OCI-LY1 (cell line): ENCODE data around the gene NPAS2.
A peak's percentile ranks its signal among the peaks of the same experiment; 100 is the strongest.

Source experiments
- H2AFZ ChIP-seq: fragments of 200-600 bp; sonication (generic), shearing (Covaris generic); 2 replicates; pipeline ENCODE4 v1.6.0; 2014; ENCODE audit warnings: antibody characterized with exemption, mild to moderate bottlenecking, low read length
- H3F3A ChIP-seq: fragments of 200-600 bp; sonication (generic), shearing (Covaris generic); 2 replicates; pipeline ENCODE4 v1.6.0; 2014; ENCODE audit warnings: mild to moderate bottlenecking, antibody characterized with exemption, low read length, moderate library complexity; ENCODE audit not compliant: insufficient read depth
- H3K27ac ChIP-seq: fragments of 200-600 bp; sonication (generic); 2 replicates; pipeline ENCODE4 v1.5.1; 2014; ENCODE audit warnings: low read length, mixed run types, mild to moderate bottlenecking, low read depth; ENCODE audit not compliant: poor library complexity, severe bottlenecking
- H3K27me3 ChIP-seq: fragments of 200-600 bp; sonication (generic); 2 replicates; pipeline ENCODE4 v1.6.0; 2014; ENCODE audit warnings: antibody characterized with exemption, mild to moderate bottlenecking, low read length, moderate library complexity; ENCODE audit not compliant: insufficient read depth
- H3K36me3 ChIP-seq: fragments of 200-600 bp; sonication (generic); 2 replicates; pipeline ENCODE4 v1.6.1; 2014; ENCODE audit warnings: mild to moderate bottlenecking, antibody characterized with exemption, low read length, moderate library complexity, mixed read lengths; ENCODE audit not compliant: insufficient read depth
- H3K4me1 ChIP-seq: fragments of 200-600 bp; sonication (generic); 2 replicates; pipeline ENCODE4 v1.5.1; 2014; ENCODE audit warnings: mild to moderate bottlenecking, low read length, moderate library complexity; ENCODE audit not compliant: insufficient read depth, severe bottlenecking
- H3K4me2 ChIP-seq: fragments of 200-600 bp; sonication (generic), shearing (Covaris generic); 2 replicates; pipeline ENCODE4 v1.6.1; 2014; ENCODE audit warnings: low read length
- H3K4me3 ChIP-seq: fragments of 200-600 bp; sonication (generic); 2 replicates; pipeline ENCODE4 v1.5.1; 2014; ENCODE audit warnings: low read length, low read depth, mild to moderate bottlenecking, mixed read lengths; ENCODE audit not compliant: poor library complexity, severe bottlenecking
- H3K79me2 ChIP-seq: fragments of 200-600 bp; shearing (Covaris generic); 2 replicates; pipeline ENCODE4 v1.6.1; 2016; ENCODE audit warnings: mixed run types, low read length, mixed read lengths; ENCODE audit not compliant: insufficient read depth
- H3K9ac ChIP-seq: fragments of 200-600 bp; sonication (generic), shearing (Covaris generic); 2 replicates; pipeline ENCODE4 v1.6.1; 2014; ENCODE audit warnings: mild to moderate bottlenecking, low read length, mixed read lengths
- H3K9me2 ChIP-seq: fragments of 200-600 bp; sonication (generic), shearing (Covaris generic); 2 replicates; pipeline ENCODE4 v1.6.1; 2014; ENCODE audit warnings: low read depth, mild to moderate bottlenecking, low read length, mixed read lengths
- H3K9me3 ChIP-seq: fragments of 200-600 bp; shearing (Covaris generic); 2 replicates; pipeline ENCODE4 v1.6.1; 2014; ENCODE audit warnings: low read length, mixed read lengths
- H4K20me1 ChIP-seq: fragments of 200-600 bp; sonication (generic), shearing (Covaris generic); 2 replicates; pipeline ENCODE4 v1.6.0; 2016; ENCODE audit warnings: mild to moderate bottlenecking, low read length; ENCODE audit not compliant: insufficient read depth
- EZH2 ChIP-seq: fragments of 200-600 bp; sonication (generic), shearing (Covaris generic); IDR thresholded peaks from 2 replicates; pipeline ENCODE4 v1.8.0; 2017; ENCODE audit warnings: borderline replicate concordance, mixed run types, mild to moderate bottlenecking, antibody characterized with exemption, low read length, moderate library complexity, mixed read lengths
- TF ChIP-seq, protein P1 (sequence below): fragments of 200-600 bp; sonication (generic), shearing (Covaris generic); IDR thresholded peaks from 2 replicates; pipeline ENCODE4 v1.5.1; 2017; ENCODE audit warnings: mild to moderate bottlenecking, antibody characterized with exemption, low read length, moderate library complexity, mixed read lengths

The NPAS2 gene

DNA sequence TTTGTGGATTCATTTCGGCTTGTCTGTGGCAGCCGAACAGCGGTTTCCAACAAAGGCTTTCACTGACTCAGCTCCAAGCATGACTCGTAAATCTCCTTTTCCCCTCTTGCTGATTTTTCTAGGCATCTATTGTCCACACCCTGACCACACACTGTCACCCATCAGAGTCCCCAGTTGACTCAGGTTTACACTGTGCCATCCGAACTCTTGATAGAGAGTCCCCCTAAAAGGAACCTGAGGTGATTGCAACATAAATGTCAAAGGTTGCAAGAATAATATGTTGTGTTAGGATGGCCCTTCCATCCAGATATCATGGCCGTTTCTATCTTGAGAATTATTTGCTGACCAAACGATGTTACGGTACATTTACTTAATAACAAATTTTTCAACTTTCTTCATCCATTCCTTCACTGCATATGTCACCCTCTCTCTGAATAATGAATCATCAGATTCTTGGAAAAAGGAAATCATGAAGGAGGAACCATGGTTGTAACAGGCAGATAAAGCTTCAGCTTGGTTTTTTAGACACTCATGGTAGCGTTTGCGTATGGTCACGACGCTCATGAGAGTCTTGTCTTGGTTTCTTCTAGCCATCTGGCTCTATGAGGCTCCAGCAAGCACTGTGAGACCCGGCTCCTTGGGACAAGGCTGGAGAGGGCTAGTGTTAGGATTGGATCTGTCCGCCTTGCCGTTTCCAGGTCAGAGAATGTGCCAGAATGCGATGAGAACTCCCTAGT, 72.1 kb downstream of the NPAS2 start:
- no peaks in the 10 kb centered on the region for H3K79me2 ChIP-seq
- no peak overlapping the region for H3K27ac ChIP-seq
- no peaks in the 10 kb centered on the region for H3F3A ChIP-seq
- no peaks in the 10 kb centered on the region for H3K9me2 ChIP-seq
- no peak overlapping the region for H3K9ac ChIP-seq
- H4K20me1 ChIP-seq, result no peaks in the 10 kb centered on the region
- no peak for TF ChIP-seq EZH2
- TF ChIP-seq, protein P1, sequence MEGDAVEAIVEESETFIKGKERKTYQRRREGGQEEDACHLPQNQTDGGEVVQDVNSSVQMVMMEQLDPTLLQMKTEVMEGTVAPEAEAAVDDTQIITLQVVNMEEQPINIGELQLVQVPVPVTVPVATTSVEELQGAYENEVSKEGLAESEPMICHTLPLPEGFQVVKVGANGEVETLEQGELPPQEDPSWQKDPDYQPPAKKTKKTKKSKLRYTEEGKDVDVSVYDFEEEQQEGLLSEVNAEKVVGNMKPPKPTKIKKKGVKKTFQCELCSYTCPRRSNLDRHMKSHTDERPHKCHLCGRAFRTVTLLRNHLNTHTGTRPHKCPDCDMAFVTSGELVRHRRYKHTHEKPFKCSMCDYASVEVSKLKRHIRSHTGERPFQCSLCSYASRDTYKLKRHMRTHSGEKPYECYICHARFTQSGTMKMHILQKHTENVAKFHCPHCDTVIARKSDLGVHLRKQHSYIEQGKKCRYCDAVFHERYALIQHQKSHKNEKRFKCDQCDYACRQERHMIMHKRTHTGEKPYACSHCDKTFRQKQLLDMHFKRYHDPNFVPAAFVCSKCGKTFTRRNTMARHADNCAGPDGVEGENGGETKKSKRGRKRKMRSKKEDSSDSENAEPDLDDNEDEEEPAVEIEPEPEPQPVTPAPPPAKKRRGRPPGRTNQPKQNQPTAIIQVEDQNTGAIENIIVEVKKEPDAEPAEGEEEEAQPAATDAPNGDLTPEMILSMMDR, result no peak
- peaks cover 61% of the 10 kb centered on the region for H3K4me1 ChIP-seq
- no peak overlapping the region for H3K4me2 ChIP-seq
- H3K36me3 ChIP-seq, result no peaks in the 10 kb centered on the region
- no peak overlapping the region for H2AFZ ChIP-seq
- no peaks in the 10 kb centered on the region for H3K27me3 ChIP-seq
- H3K9me3 ChIP-seq, result no peaks in the 10 kb centered on the region
- H3K4me3 ChIP-seq, result no peak overlapping the region

DNA sequence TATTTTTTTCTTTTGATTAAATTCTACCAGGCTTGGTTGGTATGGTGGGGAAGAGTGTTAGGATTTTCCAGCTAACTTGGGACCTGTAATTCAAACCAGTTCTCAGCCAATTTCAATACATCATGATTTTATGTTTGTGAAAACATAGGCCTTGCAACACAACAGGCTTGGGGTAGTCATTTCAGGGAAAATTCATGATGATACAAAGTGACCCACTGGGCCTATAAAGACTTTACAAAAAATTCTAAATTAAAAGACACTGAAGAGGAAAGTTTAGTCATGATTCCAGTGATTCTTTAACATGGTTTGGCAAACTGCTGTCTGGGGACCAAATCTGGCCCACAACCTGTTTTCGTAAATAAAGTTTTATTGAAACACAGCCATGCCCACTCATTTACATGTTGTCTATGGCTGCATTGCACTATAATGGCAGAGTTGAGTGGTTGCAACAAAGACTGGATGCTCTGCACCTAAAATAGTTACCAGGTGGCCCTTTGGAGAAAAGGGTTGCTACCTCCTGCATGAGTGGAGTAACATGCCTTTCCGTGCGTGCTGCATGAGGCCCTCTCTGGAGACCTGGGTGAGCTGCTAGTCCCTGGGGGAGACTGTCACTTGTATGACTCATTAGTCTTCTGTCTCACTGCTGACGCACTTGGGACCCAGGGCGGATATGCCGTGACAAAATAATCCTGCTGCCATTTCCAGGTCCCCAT, 73.6 kb downstream of the NPAS2 start:
- H3K9me3 ChIP-seq, result no peaks in the 10 kb centered on the region
- no peaks in the 10 kb centered on the region for H3K9me2 ChIP-seq
- peak overlapping the region; percentile 73 for H3K27ac ChIP-seq
- H2AFZ ChIP-seq, result no peak overlapping the region
- H3K79me2 ChIP-seq, result no peaks in the 10 kb centered on the region
- TF ChIP-seq EZH2, result no peak
- TF ChIP-seq, protein P1, result no peak
- no peaks in the 10 kb centered on the region for H3K27me3 ChIP-seq
- H4K20me1 ChIP-seq, result no peaks in the 10 kb centered on the region
- no peaks in the 10 kb centered on the region for H3K36me3 ChIP-seq
- H3K9ac ChIP-seq, result no peak overlapping the region
- no peak overlapping the region for H3K4me3 ChIP-seq
- H3K4me1 ChIP-seq, result peaks cover 46% of the 10 kb centered on the region
- no peaks in the 10 kb centered on the region for H3F3A ChIP-seq
- peak overlapping the region; percentile 18; the same call in 1 of the 2 replicates for H3K4me2 ChIP-seq

DNA sequence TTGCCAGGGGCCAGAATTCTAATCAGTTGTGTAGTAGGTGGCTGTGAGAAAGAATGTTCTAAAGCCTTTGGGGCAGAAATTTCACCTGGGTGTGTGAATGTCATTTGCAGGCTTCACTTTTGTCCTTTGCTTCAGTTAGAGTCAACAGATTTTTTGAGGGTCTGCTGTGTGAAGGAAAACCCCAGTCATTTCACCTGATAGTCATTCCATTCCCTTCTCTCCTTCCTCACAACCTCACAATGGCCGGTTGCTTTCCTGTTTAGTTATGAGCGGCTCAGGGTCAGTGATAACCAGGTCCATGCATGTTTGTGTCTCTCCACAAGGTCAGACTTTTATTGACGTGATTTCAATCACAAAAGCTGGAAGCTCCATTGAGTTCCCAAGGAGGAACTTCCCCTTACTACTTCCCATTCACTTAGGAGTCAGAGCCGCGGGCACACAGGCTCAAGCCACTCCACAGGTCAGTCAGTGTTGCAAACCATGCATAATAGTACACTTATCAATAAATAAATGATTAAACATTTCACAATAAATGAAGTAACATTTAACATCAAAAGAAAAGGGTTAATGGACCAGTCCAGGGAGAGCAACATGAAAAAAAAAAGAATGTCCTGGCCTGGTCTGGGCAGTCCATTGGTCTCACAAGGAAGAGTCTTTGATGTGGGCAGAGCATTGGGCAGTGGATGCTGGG, 74.3 kb downstream of the NPAS2 start:
- Histone ChIP-seq H3K79me2 (no peaks in the 10 kb centered on the region), H4K20me1 (no peaks in the 10 kb centered on the region), H3K9me2 (no peaks in the 10 kb centered on the region), H3K36me3 (no peaks in the 10 kb centered on the region), H3K4me3 (no peak overlapping the region), H3K9ac (no peak overlapping the region), H2AFZ (no peak overlapping the region), H3K9me3 (no peaks in the 10 kb centered on the region), H3K4me2 (peak overlapping the region; percentile 18; the same call in 1 of the 2 replicates), H3K4me1 (peaks cover 39% of the 10 kb centered on the region), H3K27me3 (no peaks in the 10 kb centered on the region), H3F3A (no peaks in the 10 kb centered on the region), H3K27ac (peak overlapping the region; percentile 73)
- no peak for TF ChIP-seq EZH2
- TF ChIP-seq, protein P1, result no peak
